NCI-H1105 (cell line): Measurements from ENCODE around the gene CABLES2.
"Not testable (repeated sequence)": the region's sequence is repeated elsewhere in the genome, so short reads cannot be mapped to it uniquely, and the experiment has no call there.

Source experiments
- DNase-seq: peaks from one replicate; lab custom pipeline; 2025; lab: John Stamatoyannopoulos, UW

Gene CABLES2

DNA sequence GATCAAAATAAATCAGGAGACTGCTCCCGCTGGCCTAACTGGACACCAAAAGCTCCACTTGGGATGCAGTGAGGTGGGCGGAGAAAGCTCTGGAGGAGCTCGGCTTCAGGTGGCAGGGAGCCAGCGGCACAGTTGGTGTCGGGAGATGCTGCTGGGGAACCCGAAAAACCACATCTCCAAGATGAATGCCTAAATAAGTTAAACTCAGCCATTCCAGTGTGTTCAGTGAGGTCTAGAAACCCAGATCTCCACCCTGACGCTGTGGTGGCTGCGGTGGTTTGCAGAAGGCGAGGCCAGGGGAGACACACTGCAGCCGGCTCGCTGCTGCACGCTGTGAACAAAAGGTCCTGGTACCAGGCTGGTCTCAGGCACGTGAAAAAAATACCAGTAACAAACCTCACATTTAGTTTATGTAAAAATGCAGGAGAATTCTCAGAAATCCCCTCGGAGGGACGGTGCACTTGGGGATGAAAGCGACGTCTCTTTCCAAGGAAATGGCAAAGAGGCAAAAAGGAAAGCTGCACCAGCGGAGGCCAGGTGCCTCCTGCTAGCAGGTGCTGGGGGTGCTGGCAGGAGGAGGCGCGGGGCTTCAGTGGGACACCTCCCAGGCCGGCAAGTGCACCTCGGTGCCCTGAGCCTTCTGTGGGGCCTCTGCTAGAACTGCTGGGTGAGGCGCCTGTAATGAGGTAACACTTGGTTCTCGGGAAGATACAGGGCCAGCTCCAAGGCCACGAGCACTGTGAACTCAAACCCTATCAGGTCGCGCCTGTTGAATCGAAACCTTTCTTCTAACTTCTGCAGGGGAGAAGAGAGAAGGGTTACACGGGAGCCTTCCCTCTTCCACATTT is 16.5 kb downstream of the CABLES2 start:
- DNase-seq: no peak

DNA sequence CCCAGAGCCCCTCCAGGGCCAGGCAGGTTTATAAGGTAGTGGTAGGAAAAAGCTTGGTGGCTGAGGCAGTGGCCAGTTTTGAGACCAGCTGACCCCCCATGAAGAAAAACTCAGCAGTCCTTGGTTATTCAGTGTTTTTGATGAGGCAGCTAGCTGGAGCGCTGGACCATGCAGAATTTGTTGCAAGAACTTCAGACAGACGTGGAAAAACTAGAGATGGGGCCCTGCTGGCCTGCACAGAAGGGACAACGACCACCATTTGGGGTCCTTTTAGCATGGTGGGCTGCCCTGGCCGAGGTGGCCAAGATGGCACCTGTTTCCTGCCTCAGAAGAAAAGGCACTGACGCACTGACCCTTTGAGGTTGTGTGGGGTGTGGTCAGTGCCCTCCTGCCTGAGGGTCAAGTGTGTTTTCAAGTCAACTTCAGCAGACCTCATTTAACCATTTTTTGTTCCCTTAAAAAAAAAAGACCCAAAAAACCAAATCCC is 17.4 kb downstream of the CABLES2 start:
- no peak for DNase-seq

DNA sequence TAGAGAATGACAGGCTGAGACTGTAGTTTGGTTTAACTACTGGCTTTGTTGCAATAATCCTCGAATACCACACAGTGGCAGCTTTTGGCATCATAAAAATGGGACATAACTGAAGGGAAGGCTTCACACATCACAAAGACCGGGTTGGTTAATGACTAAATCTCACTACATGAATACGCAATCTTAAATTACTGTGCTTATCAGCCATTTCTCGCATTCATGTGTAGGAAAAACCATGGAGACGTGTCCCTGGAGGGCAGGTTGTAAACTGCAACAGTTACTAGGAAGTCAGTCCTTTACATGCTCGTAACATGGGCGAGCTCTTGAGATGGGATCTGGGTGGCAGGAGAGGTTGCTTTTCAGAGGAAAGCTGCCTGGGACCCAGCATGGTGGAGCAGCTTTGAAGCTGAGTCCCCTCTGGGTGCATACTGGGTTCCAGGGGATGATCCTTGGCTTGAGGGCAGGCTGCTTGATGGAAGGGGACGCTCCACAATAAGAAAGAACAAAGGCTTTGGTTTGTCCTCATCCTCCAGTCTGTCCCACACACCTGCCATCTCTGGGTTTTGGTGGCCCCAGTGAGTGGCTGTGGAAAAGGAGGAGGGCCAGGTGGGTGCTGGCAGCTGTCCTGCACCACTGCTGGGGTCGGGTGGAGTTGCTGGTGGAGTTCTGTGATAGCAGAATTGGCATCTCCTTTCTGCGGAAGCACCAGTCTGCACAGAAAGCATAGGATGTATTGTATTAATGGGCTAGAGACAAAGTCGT is 18.1 kb downstream of the CABLES2 start:
- no peak for DNase-seq

DNA sequence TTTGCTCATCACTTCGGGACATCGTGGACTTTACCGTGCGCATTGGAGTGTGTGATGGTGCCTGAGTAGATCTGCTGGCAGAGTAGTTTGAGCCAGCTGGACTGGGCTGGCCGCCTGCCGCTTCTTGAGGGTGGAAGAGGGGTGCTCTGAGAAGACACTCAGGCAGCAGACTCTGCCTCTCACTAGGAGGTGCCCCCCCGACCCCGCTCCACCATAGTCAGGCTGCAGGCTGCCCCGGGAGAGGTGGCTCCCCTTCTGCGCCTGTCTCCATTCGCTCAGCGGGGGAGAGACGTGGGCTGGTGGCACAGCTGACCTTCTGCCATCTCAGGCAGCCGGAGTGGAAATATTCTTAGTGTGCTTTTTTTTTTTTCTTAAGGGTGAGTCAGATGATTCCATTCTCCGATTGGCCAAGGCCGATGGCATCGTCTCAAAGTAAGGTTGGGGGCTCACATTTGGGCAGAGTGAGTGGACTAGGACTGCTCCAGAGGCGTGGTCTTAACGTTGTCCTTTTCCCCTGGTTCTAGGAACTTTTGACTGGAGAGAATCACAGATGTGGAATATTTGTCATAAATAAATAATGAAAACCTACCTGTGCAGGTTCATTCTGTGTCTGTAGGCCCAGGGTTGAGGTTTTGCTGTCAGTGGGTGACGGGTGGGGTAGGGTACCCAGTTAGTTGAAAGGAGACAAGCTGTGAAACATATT is 19.0 kb downstream of the CABLES2 start:
- DNase-seq: no peak

DNA sequence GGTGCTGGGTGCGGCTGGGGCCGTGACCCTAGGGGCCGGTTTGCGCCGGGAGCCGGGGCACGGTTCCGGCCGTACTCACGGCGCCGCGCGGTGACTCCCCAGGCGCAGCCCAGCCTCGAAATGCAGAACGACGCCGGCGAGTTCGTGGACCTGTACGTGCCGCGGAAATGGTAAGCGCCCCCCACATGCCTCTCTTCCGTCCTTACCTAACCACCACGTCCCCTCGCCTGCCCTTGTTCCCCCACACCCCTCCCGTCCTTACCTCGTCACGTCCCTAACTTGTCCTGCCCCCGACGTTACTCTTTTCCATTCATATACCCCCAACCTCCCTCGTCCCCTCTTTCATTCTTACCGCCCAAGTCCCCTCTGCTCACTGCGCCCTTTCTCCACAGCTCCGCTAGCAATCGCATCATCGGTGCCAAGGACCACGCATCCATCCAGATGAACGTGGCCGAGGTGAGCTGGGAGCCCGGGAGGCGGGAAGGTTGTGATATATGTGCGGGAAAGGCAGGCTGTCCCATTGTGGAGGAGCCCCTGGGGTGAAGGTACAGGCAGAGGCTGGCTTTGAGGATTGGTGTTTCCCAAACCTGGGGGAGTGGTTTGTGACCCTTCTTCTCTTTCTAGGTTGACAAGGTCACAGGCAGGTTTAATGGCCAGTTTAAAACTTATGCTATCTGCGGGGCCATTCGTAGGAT is 19.7 kb downstream of the CABLES2 start:
- DNase-seq: no peak

DNA sequence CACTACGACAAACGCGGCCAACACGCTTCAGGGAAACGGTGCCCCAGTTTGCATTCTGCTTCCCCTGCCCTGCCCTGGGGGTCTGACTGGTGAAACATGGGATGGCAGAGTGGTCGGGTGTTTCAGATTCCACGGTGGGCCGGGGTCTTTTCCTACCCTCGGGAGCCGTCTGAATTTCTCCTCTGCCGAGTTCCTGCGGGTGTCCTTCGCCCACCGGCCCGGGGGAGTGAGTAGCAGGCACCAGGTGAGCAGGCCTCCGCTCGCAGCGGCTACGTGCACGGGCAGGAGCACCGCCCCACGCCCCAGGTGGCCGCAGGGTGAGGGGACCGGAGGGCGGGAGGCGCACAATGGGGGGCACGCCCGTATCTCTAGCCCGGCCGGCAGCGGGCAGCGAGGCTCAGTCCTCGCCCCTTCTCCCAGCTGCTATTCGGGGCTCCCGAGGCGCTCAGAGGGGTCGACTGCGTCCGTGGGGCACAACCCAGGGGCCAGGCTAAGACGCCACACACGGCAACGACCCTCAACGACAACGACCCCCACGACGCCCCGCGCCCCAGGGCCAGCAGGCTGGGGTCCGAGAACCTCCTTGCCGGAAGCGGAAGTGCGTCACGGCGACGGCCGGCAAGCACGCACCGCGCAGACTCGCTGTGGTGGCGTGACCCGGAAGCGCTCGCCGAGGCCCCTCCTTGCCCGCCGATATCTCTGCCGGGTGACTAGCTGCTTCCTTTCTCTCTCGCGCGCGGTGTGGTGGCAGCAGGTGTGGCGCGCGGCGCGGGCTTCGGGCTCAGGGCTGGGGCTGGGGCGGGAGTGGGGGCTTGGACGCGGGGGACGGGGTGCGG is 20.5 kb downstream of the CABLES2 start, which contains the start of gene RPS21:
Gene RPS21 (plus strand): TSS at position 721 of the 836 bp plus-strand sequence. CDS start 236 bp downstream, outside the sequence.
- peak; percentile 93 for DNase-seq

DNA sequence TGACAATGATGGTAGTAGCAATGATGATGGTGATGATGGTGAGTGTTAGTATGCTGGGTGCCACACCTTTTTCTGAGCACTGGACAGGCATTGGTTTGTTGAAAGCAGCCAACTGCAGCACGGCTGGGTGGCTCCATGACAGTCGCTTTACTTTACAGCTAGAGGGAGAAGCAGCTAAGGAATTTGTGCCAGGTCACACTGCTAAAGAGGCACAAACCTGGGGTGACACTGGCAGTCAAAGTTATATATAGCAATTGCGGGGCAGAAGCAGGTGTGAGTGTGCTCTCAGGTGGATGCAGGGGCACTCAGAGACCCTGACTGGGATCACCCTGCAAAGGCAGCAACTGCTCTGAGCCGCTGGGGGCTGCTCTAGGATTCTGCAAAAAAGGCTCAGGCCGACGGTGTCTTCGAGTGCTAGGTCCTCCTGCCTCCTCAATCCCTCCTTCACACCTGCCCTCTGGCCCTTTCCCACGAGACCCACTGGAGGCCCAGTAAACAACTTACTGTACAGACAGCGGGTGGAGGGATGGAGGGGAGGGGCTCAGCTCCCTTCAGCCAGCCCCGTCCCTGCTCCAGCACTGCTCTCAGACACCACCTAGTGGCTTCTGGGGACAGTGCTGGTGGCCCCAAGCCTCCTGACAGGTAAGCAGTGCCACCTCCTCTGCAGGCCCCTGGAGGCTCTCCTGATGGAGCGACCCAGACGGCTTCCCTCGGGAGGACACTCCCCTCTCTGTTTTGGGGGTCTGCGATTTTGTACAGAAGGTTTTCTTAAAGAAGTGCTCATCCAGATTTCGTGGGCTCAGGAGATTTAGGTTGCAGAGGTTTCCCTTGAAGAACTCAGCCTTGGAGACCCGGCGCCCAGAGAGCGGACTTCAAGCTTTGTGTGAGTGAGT is 24.5 kb downstream of the CABLES2 start:
- peak; percentile 69 for DNase-seq

DNA sequence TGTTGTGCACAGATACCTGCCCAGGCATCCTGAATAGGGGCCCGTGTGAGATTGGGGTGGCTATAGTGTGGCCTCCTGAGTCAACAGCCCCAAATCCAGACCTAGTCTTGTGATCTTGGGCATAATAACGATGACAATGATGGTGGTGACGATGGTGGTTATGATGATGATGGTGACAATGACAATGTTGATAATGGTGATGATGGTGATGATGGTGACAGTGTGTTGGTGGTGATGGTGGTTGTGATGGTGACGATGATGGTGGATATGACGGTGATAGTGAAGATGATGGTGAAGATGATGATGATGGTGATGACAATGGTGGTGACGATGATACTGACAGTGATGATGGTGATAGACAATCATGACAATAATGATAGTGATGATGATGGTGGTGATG is 25.2 kb downstream of the CABLES2 start:
- DNase-seq: no peak

DNA sequence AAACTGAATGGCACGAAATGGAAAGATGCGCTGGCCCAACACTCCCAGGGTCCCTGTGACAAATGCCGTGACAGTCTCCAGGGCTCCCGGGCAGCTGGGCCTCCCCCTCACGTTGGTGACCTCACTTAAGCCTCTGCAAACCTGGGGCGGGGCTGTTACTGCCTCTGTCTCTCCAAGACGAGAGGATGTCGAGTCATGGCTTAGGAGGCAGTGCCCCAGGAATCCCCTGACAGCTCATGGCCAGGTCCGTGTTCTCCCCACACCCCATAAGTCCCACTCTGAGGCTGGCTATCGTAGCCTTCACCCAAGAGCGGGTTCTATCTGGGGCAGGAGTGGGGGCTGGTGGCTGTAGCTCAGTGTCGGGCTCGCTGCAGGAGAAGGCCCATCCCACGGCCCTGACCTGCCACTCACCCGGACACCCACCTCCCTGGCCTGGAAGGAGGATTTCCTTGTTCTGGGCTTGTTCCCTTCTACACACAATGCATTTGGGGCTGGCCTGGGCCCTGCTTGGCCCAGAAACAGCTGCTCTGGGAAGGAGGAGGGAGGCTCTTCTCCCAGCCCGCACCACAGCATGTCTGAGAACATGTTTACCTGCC is 25.8 kb downstream of the CABLES2 start:
- DNase-seq: no peak

DNA sequence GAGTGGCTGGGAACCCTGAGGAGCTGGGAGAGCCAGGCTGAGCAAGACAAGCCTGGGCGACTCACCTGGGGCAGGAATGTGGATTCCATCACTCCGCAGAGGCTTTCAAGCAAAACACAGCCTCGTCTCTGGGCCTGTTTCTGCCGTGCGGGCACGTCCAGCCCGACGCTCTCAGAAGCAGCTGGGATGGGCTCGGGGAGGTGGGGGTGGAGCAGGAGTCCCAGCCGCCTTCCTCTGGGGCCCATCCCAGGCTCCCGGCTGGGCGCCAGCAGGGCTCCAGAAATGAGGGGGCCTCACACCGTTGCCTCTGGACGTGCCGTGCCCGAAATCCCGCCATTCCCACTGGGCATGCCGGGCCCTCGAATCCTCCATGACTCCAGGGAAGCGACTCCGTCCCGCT is 28.9 kb downstream of the CABLES2 start:
- no peak for DNase-seq

DNA sequence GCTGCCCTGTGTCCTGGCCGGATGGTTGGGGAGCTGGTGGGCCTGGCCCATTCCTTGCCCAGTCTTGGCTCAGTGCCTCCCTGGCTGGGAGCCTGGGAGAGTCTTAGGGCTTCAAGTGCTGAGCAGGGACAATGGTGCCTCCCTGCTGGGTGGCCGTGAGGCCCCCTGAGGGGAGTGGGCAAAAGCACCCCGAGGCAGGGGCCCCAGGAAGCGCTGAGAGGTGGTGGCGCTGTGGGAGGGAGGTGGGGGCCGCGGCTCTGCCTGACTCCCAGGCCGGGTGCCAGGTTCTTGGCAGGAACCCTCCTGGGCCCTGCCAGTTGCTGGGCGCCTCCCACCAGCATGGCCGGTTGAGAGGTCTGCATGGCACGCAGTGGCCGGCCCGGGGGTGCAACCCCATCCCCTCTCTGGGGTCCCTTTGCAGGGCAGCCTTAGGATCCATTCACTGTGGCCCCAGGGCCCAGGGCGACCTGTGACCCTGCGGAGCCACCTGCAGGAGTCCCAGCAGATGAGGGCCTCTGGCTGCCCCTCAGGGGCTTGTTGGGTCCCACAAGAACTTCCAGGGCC is 29.4 kb downstream of the CABLES2 start:
- no peak for DNase-seq

DNA sequence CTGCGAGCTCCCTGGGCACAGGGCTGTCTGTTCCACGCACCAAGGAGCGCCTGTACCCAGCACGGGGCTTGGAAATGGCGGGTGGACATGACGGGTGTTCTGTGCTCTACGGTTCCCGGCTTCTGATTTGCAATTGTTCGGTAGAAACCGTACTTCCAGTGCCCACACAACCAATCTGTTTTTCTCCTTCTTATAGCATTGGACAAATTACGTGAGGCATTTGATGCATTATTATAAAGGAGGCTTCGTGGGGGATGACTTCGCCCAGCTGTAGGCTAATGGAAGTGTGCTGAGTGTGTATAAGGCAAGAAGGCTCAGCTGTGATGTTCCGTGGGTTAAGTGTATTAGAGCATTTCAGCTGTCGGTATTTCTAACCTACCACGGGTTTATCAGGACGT is 30.0 kb downstream of the CABLES2 start:
- no peak for DNase-seq

DNA sequence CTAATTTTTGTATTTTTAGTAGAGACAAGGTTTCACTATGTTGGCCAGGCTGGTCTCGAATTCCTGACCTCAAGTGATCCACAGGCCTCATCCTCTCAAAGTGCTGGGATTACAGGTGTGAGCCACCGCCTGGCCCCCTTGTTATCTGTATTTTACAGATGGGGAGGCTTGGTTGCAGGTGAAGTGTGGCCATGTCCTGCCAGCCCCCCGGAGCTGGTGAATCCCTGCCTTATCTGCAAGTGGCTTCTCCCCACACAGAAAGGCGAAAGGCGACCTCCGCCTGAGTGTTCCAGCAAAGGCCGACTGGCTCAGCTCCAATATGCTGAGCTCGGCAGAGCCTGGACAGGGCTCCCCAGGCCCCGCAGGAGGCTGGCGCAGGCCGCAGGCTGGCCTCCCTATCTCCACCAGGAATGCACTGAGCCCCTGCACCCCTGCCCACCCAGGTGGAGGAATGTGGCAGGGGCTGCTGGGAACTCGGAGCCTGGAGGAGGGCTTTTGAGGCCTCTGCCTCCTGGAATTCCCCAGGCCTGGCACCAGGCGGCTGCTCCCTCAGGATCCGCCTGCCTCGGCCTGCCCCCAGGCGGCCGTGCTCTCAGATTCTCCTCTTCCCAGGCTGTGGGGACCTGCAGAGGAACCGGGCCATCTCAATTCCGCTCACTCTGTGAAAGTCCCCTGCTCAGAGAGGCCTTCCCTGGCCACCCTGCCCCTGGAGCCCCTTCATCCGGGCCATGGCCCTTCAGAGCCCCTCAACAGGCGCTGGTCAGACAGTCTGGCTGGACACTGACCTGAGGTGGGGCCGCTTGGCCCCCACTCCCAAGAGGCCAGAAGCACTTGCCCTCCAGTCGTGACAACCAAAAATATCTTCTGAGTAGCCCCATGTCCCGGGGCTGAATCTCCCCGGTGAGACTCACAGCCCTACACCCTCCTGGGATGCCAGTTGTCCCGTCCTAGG is 30.7 kb downstream of the CABLES2 start:
- no peak for DNase-seq

DNA sequence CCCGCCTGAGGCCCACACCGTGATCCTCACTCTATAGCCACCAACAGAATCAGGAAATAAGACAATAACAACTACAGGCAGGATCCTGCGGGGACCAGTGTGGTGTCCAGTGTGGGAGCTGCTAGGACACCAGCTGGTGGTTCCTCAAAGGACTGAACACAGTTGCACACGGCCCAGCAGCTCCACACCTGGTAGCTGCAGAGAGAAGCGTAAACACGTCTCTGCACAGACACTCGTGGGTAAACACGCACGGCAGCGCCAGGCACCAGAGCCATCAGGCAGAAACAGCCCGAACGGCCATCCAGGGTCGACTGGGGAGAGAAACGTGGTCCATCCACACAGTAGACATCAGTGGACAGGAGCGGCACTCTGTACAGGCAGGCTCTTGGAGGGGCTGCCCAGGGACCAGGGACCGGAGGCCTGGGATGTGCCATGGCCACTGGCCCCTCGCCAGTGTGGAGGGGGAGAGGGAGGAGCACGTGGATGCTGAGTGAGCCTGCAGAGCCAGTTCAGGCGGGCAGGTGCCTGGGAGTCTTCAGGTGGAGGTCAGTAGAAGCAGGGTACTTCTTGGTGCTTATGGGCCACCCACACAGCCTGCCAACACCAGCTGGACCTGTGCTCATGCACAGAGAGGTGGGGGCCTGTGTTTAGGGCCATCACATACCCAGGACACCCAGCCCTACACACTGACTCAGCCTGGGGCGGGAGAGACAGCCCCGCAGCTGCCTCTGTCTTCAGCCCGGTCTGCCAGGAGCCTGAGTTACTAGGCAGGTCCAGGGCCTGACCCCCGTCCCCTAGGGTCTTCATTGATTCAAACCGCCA is 32.5 kb downstream of the CABLES2 start:
- DNase-seq: no peak

DNA sequence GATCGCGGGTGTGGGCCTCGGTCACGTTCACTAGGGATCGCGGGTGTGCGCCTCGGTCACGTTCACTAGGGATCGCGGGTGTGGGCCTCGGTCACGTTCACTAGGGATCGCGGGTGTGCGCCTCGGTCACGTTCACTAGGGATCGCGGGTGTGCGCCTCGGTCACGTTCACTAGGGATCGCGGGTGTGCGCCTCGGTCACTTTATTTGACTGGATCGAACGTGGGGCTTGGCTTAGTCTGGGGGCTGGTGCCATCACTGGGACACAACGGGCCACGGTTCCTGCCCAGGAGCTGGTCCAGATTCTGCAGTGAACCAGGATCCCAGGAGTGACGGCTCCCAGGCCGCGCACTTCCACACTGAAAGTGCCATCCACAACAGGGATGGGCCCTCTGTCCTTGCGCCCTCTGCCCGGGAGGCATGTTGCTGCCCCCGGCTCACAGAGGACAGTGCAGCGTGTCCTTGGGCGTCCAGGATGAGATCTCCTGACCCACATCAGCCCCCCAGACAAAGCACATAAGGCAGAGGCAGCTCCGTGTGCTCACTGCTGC is 33.4 kb downstream of the CABLES2 start:
- not testable (repeated sequence) for DNase-seq
